Stimulated activated CD4-positive, alpha-beta T cell treated with anti-CD3 and anti-CD28 coated beads, Interleukin-4, amount 100 ng/mL, for 1 hour (primary cell): ENCODE results near the gene IFNAR1.

Experiments
- DNase-seq: peaks from one replicate; pipeline ENCODE4 v3.0.0-alpha.2; 2020

Gene IFNAR1

GRCh38 chr21:33403786-33404585, 79.2 kb downstream of the IFNAR1 start:
- peak; percentile 55 for DNase-seq

DNA sequence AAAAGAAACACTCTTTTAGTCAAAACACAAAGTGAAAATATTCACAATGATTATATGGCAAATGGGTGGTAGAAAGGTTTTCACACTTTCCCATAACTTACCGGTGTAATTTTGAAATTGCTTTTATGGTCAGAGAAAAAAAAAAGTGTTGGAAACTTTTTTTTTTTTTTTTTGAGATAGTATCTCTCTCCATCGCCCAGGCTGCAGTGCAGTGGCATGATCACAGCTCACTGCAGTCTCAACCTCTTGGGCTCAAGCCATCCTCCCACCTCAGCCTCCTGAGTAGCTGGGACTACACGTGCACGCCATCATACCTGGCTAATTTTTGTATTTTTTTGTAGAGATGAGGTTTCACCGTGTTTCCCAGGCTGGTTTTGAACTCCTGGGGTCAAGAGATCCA, 81.7 kb downstream of the IFNAR1 start:
- DNase-seq = no peak
